DMS 273 (cell line): Measurements from ENCODE around the gene PREP.

Source experiments
- DNase-seq: peaks from one replicate; lab custom pipeline; 2025; ENCODE audit not compliant: unreplicated experiment; lab: John Stamatoyannopoulos, UW

The PREP gene

DNA sequence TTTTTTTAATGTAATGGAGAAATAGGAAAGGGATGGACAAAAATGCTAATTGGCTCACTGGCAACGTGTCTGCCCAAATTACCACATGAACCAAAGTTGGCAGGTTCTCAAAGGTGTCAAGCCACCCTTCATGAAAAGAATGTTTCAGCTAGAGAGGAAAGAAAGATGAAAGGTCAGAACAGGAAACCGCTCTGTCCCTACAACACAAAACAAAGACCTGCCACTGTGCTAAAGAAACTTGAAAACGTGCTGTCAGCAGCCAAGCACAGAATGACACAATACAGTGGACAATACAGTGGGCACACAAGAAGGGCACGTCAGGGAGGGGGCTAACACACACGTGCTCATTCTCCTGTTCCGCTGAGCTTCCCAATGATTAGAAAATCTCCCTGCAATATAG lies 4.9 kb downstream of the PREP start:
- no peak for DNase-seq

DNA sequence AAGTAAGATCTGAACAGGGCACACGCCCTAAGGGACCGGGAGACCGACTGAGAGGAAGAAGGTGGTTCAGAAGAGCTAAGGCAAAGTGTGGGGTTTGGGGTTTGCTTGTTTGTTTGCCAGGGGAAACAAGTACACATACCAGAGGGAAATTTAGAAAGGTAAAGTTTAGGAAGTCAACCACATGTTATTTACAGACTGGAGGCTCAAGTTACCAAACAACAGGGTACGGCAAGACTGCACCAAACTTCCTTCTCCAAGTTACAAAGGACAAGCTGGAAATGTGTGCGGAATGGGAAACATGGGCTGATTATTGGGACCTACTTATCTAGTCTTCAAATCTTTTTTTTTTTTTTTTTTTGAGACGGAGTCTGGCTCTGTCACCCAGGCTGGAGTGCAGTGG lies 11.2 kb downstream of the PREP start:
- DNase-seq, result no peak

DNA sequence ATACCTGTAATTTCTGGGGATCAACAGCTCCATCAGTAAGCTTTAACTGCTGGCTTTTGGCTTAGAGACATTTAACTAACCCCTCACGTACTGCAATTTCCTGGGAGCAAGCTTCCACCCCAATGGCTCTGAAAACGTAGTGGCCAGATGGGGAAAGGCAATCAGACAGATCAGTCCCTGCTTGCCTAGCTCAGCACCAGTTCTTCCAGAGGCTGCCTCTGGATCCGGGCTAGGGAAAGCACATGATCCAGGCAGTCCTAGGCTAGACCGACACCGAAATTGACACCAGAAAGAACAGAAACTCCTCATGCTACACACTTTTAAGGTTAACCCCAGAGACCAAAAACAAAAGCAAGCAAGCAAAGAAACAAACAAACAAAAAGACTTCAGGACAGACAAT lies 13.3 kb downstream of the PREP start:
- peak; percentile 31 for DNase-seq

DNA sequence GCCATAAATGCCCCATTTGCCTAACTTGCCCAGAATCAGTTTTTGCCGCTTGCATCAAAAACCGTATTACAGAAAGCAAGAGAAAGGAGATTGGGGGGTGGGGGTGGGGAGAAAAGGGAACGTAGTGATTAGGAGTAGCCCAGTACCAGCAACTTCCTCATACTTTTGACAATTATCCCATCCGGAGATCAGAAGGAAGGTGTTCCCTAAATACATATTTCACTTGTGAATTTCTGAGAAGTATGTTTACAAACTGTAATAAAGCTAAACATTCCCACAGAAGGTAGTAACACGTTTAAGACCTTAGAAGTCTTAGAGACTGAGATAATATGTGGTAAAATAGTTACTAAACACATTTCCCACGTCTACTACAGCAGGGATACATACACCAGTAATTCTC lies 14.5 kb downstream of the PREP start:
- no peak for DNase-seq

DNA sequence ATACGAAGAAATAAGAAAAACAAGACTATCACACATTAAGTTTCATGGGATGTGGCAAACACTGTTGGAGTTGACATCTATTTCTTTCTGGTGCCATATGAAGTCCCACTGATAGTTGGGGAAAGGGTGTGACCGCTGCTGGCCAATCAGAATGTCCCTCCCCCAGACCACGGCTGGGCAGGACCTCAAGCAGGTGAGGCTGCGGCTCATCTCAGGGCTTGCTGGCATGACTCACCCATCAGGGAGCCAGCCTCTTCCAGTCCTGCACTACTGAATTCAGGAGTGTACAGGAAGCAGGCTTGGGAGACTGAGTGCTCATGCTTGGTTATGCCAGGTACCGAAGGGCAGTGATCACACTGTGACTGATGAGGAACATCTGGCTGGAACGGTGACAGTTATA lies 18.9 kb downstream of the PREP start:
- no peak for DNase-seq

DNA sequence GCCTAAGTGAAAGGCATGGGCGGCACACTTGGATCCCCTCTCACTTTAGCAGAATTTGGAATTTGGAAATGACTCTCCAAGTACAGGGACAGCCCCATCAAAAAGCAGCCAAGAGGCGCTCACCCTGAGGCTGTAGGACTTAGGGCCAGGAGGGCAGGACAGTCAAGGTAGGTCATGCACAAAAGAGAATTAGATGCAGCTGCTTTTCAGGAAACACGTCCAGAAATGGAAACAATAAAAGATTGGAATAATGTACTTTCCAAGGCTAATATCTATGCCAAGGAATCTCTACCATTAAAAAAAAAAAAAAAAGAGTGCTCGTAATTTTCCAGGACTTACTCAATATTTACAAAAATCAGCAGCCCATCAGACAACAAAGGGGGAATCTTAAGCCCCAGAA lies 19.9 kb downstream of the PREP start:
- no peak for DNase-seq

DNA sequence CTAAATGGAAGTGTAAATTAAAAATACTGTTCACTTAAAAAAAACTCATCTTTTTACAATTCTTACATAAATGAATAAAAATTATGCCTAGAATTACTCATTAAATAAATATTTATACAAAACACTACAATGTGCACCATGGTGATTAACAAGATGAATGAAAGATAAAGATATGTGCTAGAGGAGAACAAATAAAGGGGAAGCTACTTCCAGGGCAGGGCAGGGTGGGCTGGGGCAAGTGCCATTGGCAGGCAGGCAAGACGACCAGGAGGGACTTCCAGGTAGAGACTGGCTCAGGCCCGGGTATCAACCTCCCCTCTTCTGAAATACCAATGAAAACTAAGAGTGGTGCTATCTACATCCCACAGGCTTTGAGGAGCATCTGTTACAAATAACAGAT lies 20.4 kb downstream of the PREP start:
- DNase-seq, result no peak

DNA sequence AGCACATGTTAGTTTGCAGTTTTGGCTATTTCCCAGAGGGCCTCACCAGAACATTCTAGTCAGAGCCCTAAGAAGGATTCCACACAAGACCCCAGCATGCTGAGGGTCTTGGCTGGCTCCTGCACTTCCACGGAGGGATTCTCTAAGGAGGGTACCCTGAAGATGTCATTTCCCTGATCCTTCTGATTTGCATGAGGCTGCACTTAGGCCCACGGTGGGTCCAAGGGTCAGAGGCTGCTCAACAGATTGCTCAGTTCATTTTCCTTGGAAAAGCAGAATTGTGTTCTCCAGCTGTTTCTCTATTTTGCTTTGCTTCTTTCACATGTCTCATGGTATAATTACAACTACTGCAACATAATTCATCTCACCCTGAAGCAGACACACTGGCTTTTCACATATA lies 22.2 kb downstream of the PREP start:
- DNase-seq, result no peak

DNA sequence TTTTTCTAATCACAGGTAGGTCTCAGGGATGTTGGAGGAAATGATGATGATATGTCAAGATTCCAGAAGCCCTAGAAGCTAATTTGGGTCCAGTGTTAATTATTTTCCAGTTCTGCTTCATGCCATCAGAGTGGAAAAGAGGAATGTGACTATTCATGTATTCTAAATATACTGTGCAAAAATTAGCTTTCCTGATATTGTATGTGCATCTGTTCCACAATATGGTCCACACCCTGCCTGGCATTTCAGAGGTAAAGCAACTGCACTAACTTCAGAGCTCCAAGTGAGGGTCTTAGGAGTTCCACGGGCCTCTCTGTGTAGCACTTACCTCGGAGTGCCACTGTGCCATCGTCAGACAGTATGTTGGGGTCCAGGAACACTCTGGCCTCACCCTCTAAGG lies 27.1 kb downstream of the PREP start:
- DNase-seq, result no peak

DNA sequence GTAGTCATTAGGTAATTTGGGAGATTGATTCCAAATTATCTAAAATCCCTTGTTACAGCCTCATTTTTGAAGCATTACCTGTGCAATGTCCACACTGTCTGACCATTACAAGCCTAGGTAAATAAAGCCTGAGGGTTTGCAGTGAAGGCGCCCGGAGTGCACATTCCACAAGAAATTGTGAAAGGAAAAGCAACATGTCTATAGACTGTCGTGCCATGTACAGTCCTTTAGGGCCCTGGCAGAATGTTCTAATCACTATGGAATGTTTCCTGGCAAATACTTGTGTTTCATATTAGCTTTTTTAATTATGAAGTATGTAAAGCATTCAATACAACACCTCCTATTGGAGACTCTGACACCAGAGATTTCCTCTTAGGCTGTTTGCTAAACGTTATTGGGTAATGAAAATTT lies 28.9 kb downstream of the PREP start:
- no peak for DNase-seq

DNA sequence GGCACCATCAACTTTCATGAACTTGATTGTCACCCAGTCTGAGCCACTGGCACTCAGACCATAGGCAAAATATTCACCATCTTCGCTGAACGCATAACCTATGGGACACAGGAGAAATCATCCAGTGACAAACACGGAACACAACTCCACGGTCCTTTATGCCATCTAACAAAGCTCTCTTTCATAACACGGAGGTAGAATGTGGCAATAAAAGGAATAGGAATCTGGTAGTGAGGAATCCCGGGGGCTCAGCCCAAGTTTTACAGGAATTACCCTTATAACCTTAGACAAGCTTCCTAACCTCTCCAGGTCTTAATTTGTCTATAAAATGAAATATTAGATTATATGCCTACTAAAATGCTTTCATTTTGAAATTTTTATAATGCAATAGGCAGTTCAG lies 29.4 kb downstream of the PREP start:
- no peak for DNase-seq

DNA sequence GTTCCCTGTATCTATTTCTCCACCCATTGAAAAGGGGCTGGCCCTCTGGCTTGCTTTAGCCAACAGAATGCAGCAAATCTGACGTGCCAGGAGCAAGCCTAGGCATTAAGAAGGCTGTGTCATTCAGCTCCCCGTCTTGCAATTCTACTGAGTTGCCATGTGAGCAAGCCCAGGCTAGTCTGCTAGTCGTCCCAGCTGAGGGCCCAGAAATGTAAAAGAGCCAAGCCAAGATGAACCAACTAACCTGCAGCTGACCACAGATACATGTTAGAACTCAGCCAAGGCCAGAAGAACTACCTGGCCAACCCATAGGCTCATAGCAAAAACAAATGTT lies 30.1 kb downstream of the PREP start:
- no peak for DNase-seq

DNA sequence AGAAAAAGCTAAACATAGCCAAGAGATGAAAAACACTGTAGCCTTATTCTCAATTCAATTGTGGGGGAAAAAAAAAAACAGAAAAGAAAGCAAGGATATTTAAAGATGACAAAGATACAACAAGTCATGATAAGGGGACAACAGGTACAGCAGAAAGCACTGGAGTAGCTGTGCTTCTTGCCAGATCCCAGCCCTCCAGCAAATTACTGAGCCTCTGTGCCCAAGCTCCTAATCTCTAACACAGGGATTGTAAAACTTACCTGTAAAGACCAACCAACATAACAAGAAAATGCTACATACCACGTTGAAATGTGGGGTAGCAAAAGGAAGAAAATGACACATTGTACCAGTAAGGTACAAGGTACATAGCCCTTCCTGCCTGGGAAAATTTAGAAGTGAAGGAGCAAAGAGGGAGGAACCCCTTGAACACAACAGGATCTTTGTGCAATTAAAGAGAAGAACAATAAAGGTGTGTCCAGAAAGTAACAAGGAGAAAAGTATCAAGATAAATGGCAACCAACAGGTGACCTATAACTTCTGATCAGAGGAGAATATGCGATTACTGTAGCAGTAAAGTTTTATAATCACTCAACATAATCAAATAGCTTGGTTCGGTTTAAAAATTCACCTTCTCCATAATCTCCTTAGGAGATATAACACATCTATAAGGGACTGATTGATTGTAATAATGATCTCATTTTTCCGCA lies 30.6 kb downstream of the PREP start:
- no peak for DNase-seq

DNA sequence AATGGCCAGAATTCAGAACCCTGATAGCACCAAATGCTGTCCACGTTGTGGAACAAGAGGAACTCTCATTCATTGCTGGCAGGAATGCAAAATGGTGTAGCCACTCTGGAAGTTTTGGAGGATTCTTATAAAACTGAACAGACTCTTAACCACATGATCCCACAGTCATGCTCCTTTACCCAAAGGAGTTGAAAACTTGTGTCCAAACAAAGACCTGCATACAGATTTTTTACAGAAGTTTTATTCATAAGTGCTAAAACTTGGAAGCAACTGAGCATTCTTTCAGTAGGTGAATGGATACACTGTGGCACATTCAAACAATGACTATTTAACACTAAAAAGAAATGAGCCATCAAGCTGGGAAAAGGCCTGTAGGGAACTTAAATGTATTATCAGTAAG lies 32.5 kb downstream of the PREP start:
- no peak for DNase-seq

DNA sequence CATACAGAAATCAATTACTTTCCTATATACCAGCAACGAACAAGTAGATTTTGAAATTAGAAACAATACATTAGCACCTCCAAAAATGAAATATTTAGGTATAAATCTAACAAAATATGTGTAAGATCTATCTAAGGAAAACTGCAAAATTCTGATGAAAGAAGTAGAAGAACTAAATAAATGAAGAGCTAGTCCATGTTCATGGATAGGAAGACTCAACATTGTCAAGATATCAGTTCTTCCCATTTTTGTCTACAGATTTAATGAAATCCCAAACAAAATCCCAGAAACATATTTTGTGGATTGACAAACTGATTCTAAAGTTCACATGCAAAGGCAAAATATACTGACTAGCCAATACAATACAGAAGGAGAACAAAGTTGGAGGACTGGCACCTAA lies 33.7 kb downstream of the PREP start:
- DNase-seq, result no peak

DNA sequence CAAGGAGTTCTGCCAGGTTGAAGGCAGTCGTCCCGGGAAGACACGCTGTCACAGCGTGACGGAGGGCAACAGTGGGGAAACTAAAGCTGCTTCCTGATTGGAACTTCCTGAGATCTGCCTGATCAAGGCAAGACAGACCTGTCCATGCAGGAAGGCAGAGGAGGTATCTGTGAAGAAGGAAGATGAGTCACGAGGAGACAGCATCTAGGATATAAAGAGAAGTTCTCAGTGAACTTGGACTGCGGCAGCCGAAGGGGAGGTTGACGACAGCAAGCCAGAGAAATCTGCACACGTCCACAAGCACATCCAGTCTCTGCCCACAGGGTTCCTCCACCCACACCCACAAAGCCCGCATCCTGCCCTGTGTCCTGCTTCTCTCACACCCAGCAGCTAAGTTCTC lies 38.6 kb downstream of the PREP start:
- no peak for DNase-seq

DNA sequence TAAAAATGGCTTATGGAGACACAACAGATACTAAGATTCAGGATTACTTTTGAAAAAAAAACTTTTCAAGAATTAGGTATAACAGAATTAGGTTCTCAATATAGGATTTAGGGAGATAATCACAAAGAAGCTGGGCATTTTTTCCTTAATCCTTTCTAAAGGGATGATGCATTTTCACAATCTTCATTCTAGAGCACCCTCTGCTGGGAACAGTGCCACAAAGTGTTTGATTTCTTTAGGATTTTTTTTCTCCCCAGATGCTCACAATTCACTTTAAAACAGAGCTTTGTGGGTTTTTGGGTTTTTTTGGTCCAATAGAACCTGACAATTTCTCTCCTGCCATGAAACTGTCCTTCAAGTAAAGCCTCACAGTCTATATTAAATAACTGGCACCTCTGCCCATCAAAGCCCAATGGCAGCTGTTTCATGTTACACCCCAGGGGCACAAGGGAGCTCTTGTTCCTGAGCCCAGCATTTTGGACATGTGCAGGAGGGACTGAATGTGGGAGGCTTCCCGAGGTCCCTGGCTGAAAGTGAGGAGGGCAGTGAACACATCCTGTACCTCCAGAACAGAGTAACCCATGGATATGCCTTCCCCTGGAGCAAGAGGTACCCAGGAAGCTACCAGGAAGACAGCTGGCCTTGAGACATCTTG lies 39.7 kb downstream of the PREP start:
- DNase-seq, result peak; percentile 54

DNA sequence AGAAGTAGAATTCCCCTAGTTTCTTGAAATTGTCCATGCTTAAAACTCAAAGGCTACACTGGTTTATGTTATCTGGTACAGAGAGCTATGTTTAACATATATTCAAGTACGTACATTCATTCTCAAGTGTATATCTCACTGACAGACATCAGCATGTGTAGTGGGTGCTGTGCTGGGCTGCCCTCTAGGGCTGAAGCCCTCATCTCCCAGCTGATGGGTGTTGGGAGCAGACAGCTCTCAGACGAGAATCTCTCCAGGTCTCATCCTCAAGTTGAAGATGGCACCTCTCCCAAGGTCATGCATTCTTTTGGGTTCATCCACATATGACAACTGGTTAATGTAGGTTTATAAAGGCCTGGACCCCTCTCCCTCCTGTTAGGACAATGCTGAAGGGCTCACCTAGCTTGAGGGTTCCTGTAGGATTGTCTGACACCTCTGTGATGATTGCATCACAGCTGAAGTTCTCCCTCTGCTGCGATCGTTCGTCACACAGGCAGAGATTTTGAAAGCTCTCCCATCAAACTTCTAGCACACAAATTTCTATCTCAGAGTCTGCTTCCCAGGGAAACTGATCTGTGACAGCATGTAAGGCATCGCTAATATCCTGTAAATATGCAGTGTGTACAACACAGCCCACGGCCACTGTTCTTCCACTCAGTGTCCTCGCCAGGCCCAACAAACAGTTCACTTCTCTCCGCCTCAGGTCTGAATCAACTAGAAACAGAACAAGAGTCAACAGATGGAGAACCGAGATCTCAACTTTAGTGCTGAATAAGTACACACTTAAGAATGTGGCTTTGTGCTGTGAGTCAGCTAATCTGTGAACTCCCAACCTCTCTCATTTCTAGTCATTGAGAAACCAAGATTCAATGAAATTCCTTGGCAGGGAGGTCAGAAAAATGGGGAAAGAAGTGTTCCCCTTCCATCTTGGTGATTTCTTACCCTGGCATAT lies 43.2 kb downstream of the PREP start:
- no peak for DNase-seq

DNA sequence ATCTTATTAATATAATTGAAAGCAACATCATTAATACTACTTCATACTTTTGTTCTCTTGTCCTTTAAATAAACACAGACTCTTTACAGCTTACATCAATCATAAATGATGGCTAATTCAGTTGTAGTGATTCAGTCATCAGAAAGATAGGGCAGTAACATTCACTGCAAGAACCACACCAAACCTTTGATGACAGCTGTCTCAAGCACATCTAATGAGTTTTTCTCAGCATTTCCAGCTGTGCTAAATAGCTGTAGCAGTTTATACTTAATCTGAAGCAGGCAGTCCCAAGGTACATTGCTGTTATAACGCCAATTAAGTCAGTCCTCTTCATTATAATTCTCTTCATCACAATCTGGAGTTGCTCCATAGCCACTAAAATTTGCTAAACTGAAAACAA lies 45.7 kb downstream of the PREP start:
- DNase-seq, result peak; percentile 26

DNA sequence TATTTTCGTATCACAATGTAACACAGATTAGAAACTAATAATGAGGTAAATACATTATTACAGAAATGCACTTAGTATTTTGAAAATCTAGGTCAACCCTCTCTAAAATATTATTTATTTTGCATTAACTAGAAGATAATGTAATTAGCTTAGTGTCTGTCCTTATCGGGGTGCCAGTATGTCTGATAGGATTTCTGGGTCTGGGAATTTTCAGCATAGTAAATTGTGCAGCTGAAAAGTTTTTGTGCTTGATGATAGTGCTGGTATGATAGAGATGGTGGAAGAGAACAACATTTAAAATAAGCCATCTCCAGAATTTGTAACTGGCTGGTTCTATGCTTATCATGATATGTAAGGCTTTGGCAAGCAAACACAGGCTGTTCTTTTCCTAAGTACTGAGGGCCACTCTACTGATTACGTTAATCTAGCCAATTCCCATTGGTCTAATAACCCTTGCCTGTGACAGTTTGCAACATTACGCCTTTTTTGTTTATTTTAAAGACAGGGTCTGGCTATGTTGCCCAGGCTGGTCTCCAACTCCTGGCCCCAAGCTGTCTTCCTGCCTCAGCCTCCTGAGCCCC lies 50.8 kb downstream of the PREP start:
- no peak for DNase-seq

DNA sequence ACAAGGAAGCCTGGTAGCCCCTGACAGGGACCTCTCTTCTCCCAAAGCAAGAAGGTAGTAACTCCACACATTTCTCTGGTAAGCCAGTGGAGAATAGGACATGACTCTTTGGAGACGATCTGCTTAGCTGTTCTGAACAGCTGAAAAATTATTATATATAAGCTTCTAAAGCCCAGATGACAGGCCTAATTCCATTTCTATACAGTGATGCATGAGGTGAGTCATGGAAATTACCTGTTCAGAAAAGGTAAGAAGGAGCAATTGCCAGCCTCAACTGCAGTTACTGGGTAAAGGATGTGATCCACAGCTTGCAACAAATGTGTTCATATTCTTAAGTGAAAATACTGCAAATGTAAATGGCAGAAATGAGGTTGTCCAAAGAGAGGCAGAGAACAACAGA lies 54.0 kb downstream of the PREP start:
- DNase-seq, result no peak

DNA sequence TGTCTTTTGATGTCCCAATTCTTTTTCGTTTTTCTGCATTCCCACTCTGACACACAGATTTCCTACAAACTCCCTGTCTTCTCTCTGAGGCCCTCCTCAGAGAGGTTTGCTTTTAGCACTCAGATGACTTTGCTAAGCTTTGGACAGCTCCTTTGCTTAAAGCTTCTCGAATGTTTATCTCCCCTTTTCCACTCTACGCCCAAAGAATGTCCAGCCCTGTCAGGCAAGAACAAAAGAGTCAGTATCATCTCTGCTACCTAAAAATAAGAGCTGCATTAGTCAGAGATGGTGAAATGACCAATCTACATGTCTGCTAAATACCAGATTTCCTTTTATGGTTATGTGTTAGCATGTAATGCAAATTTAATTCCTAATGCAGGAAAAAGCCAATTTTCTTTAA lies 56.8 kb downstream of the PREP start:
- DNase-seq, result no peak
